ENCODE measurements around the gene CD63. TPM values are rescaled to one million over a fixed set of nuclear protein-coding genes. Genes with fewer than 3 reads are reported as not detected.
A peak's percentile ranks its signal among the peaks of the same experiment; 100 is the strongest.

Gene CD63
- total RNA-seq, 1 donor from 2014 or later: 1,317 TPM

DNA sequence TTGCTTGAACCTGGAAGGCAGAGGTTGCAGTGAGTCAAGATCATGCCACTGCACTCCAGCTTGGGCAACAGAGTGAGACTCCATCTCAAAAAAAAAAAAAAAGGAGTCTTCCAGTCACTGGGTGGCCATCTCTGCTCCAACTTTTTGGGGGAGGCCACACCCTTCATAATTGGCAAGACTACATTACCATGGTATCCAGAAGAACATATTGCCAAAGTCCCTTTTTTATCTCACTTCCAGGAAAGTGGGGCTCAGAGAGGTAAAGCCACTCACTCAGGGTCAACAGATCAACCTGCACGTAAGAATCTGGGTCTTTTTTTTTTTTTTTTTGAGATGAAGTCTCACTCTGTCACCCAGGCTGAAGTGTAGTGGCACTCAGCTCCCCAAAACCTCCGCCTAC lies 5.0 kb upstream of the CD63 start:
- peaks cover 30% of the 10 kb centered on the region for H3K4me1 Mint-ChIP-seq (ENCODE audit: low read depth)
- H3K27me3 Mint-ChIP-seq (ENCODE audit: low read depth): no peaks in the 10 kb centered on the region
- no peak overlapping the region for H3K27ac Mint-ChIP-seq (ENCODE audit: unreplicated experiment)
- H3K36me3 Mint-ChIP-seq (ENCODE audit: low read depth): no peaks in the 10 kb centered on the region
- H3K4me3 Mint-ChIP-seq (ENCODE audit: unreplicated experiment): no peak overlapping the region
- TF ChIP-seq, protein P1, sequence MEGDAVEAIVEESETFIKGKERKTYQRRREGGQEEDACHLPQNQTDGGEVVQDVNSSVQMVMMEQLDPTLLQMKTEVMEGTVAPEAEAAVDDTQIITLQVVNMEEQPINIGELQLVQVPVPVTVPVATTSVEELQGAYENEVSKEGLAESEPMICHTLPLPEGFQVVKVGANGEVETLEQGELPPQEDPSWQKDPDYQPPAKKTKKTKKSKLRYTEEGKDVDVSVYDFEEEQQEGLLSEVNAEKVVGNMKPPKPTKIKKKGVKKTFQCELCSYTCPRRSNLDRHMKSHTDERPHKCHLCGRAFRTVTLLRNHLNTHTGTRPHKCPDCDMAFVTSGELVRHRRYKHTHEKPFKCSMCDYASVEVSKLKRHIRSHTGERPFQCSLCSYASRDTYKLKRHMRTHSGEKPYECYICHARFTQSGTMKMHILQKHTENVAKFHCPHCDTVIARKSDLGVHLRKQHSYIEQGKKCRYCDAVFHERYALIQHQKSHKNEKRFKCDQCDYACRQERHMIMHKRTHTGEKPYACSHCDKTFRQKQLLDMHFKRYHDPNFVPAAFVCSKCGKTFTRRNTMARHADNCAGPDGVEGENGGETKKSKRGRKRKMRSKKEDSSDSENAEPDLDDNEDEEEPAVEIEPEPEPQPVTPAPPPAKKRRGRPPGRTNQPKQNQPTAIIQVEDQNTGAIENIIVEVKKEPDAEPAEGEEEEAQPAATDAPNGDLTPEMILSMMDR (IDR thresholded peaks at IDR 0.05): no peak
- DNase-seq (ENCODE audit: low spot score): no peak
- no peaks in the 10 kb centered on the region for H3K9me3 Mint-ChIP-seq (ENCODE audit: low read depth)

DNA sequence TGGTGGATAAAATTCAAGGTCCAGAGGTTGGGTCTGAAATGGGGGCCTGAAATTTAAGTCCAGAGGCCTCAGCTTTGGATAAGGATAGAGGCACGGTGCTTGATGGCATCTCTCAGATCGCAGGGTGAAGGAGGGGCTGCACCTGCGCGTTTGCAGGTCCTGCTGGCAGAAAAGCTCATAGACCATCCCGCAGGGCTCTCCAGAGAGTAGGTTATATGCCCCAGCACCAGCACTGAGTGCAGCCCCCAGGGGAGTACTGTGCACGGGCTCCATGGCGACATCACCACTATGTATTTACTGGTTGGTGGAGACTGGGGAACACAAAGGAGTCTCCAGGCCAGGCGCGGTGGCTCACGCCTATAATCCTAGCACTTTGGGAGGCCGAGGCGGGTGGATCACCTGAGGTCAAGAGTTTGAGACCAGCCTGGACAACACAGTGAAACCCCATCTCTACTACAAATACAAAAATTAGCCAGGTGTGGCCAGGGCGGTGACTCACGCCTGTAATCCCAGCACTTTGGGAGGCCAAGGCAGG lies 4.3 kb upstream of the CD63 start:
- peaks cover 27% of the 10 kb centered on the region for H3K4me1 Mint-ChIP-seq (ENCODE audit: low read depth)
- no peak overlapping the region for H3K4me3 Mint-ChIP-seq (ENCODE audit: unreplicated experiment)
- peak overlapping the region; percentile 32 for H3K27ac Mint-ChIP-seq (ENCODE audit: unreplicated experiment)
- H3K9me3 Mint-ChIP-seq (ENCODE audit: low read depth): no peaks in the 10 kb centered on the region
- no peaks in the 10 kb centered on the region for H3K36me3 Mint-ChIP-seq (ENCODE audit: low read depth)
- no peaks in the 10 kb centered on the region for H3K27me3 Mint-ChIP-seq (ENCODE audit: low read depth)
- no peak for DNase-seq (ENCODE audit: low spot score)
- TF ChIP-seq, protein P1 (IDR thresholded peaks at IDR 0.05): no peak

DNA sequence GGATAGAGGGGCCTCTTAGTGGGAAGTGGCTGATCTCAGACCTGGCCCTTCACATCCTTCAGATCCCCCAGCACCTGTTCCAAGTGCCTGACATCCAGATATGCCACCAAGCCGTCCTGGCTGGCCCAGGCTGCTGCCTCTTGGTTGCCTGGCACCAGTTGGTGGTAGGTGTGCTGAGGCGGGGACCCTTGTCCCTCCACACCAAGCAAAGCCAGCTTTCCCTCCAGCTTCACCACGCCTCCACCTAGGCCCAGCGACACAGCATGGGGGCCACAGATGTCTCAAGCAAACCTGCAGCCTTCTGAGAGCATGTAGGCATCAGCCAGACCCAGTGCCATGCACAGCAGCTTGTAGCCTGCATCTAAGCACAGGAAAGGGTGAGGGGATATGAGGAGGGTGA lies 3.5 kb upstream of the CD63 start:
- Mint-ChIP-seq H3K27ac (ENCODE audit: unreplicated experiment) (no peak overlapping the region), H3K27me3 (ENCODE audit: low read depth) (no peaks in the 10 kb centered on the region), H3K4me3 (ENCODE audit: unreplicated experiment) (no peak overlapping the region)

DNA sequence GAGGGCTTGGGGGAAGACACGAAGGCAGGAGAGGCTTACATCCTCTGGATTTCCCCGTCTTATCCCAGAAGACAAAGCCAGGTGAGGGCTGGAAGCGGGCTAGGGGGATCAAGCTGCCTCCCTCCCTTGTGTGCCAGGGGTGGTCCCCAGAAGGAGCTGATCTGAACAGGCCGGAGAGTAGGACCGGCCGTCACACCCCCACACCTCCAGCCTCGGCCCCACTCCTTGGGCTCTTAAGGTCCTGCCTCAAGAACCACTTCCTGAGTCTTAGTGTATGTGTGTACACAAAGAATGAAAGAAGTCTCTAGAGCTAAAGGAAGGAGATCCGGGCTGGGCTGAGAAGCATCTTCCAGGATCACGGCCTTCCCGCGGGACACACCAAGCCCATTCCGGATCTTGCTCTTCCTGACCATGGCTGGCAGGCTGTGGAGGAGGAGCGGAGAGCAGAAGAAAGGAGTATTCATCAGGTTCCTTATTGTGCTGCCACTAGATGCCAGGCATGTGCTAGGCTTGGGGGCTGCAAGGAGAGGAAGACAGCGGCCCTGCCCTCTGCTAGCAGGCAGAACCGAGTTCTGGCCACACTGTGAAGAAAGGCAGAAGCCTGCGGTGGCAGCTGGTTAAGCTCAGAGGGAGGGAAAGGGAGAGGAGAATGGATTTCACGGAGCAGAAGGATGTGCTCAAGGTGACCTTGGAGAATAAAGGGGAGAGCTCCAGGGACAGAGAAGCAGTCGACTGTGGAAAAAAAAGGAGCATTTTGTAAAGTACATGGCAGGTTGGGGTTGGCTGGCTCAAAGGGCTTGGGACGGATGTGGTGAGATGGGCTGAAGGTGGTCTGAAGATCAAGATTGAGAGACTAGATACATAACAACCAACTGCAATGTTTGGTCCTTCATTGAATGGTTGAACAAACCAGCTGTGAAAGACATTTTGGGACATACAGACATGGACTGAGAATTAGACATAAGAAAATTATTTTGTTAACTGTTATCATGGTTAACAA lies 1.3 kb upstream of the CD63 start:
- TF ChIP-seq, protein P1 (IDR thresholded peaks at IDR 0.05): peak; percentile 52
- Mint-ChIP-seq H3K4me1 (ENCODE audit: low read depth) (peaks cover 41% of the 10 kb centered on the region), H3K27ac (ENCODE audit: unreplicated experiment) (peak overlapping the region; percentile 98), H3K36me3 (ENCODE audit: low read depth) (peaks cover 17% of the 10 kb centered on the region), H3K4me3 (ENCODE audit: unreplicated experiment) (peak overlapping the region; percentile 91), H3K9me3 (ENCODE audit: low read depth) (no peaks in the 10 kb centered on the region), H3K27me3 (ENCODE audit: low read depth) (no peaks in the 10 kb centered on the region)
- no peak for DNase-seq (ENCODE audit: low spot score)

More for the DNA sequence above, 3.5 kb upstream of the CD63 start:
- Mint-ChIP-seq H3K4me1 (ENCODE audit: low read depth) (peaks cover 23% of the 10 kb centered on the region), H3K36me3 (ENCODE audit: low read depth) (peaks cover 3% of the 10 kb centered on the region), H3K9me3 (ENCODE audit: low read depth) (no peaks in the 10 kb centered on the region)
- no peak for DNase-seq (ENCODE audit: low spot score)
- TF ChIP-seq, protein P1 (IDR thresholded peaks at IDR 0.05): no peak

DNA sequence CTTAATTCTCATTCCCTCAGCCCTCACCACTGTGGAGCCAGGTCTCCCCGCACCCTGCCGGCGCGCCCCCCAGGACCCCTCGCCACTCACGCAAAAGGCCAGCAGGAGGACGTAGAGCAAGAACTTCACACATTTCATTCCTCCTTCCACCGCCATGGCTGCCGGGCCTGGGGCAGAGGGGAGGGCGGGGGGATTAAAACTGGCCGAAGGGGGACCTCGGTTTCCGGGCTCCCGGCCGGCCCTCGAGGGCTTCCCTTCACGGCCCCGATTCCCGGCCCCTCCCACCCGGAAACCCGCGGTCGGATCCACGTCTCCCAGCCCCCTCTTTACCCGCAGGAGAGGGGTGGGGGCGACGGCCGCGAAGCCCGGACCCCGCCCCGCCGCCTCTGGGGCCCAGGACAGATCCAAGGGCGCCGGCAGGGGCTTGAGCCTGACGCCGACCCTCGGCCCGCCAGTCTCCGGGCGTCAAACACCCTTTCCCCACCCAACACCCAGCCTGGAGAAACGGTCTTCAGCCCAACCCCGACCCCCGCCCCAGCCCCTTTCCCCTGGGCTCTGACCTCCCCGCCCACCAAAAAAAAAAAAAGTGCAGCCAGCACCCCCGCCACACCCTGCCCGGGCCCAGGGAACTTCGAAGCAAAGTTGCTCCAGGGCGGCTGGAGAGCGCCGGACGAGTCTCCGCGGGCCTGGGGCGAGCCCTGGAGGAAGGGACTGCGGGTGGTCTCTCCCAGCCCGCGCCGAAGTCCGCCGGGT lies 447 bp downstream of the CD63 start:
- Mint-ChIP-seq H3K27me3 (ENCODE audit: low read depth) (no peaks in the 10 kb centered on the region), H3K4me1 (ENCODE audit: low read depth) (peaks cover 50% of the 10 kb centered on the region), H3K36me3 (ENCODE audit: low read depth) (peaks cover 26% of the 10 kb centered on the region), H3K4me3 (ENCODE audit: unreplicated experiment) (peak overlapping the region; percentile 91), H3K9me3 (ENCODE audit: low read depth) (no peaks in the 10 kb centered on the region), H3K27ac (ENCODE audit: unreplicated experiment) (peak overlapping the region; percentile 98)
- TF ChIP-seq, protein P1 (IDR thresholded peaks at IDR 0.05): peak; percentile 9
- DNase-seq (ENCODE audit: low spot score): no peak
